ENCODE data around the gene GRIA3.

- TF ChIP-seq, protein P1, sequence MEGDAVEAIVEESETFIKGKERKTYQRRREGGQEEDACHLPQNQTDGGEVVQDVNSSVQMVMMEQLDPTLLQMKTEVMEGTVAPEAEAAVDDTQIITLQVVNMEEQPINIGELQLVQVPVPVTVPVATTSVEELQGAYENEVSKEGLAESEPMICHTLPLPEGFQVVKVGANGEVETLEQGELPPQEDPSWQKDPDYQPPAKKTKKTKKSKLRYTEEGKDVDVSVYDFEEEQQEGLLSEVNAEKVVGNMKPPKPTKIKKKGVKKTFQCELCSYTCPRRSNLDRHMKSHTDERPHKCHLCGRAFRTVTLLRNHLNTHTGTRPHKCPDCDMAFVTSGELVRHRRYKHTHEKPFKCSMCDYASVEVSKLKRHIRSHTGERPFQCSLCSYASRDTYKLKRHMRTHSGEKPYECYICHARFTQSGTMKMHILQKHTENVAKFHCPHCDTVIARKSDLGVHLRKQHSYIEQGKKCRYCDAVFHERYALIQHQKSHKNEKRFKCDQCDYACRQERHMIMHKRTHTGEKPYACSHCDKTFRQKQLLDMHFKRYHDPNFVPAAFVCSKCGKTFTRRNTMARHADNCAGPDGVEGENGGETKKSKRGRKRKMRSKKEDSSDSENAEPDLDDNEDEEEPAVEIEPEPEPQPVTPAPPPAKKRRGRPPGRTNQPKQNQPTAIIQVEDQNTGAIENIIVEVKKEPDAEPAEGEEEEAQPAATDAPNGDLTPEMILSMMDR (IDR thresholded peaks at IDR 0.05; ENCODE audit: low read depth, low read length): no peak
- TF ChIP-seq POLR2A (IDR thresholded peaks at IDR 0.05; ENCODE audit: extremely low read depth, insufficient read length): no peak
- TF ChIP-seq MAX (IDR thresholded peaks at IDR 0.05; ENCODE audit: low read depth, low read length): no peak
- TF ChIP-seq MYC (IDR thresholded peaks at IDR 0.05; ENCODE audit: low read depth, low read length): no peak
Measured at GRCh38 chrX:123361371-123361770, 177.3 kb downstream of the GRIA3 start.

Measured in NB4 (cell line).